Esophagus squamous epithelium (tissue), 5 donors: ENCODE results near the gene TUB. TPM values are rescaled to one million over a fixed set of nuclear protein-coding genes. Genes with fewer than 3 reads are reported as not detected.
A peak's percentile ranks its signal among the peaks of the same experiment; 100 is the strongest.

Experiments used
- DNase-seq: peaks from one replicate; lab custom pipeline; 2025; lab: John Stamatoyannopoulos, UW
- H3K27ac ChIP-seq, 4 donors: fragments of 200-600 bp; sonication (generic); one replicate each; pipeline ENCODE4 v1.5.1; 2016 to 2019; ENCODE audit warnings: mild to moderate bottlenecking in 1 of 4
- H3K27me3 ChIP-seq, 4 donors: fragments of 200-600 bp; sonication (generic); 1 replicate in 3 of 4; 2 replicates in 1 of 4; pipeline versions ENCODE4 v1.5.1 to v1.6.0; 2017 to 2021; ENCODE audit warnings: antibody characterized with exemption in 1 of 4
- H3K36me3 ChIP-seq, 3 donors: fragments of 200-600 bp; sonication (generic); one replicate each; pipeline ENCODE4 v1.5.1; 2016 to 2019
- H3K4me1 ChIP-seq, 3 donors: fragments of 200-600 bp; sonication (generic); one replicate each; pipeline ENCODE4 v1.5.1; 2017 to 2019
- H3K4me3 ChIP-seq, 4 donors: fragments of 200-600 bp; sonication (generic); 1 replicate in 3 of 4; 2 replicates in 1 of 4; pipeline ENCODE4 v1.5.1; 2016 to 2019; ENCODE audit warnings: mild to moderate bottlenecking in 2 of 4, moderate library complexity in 1 of 4
- H3K9me3 ChIP-seq, 3 donors: fragments of 200-600 bp; sonication (generic); one replicate each; pipeline ENCODE4 v1.5.1; 2016 to 2019
- POLR2A ChIP-seq, 4 donors: fragments of 450-650 bp; IDR thresholded peaks; one replicate each; pipeline ENCODE4 v1.6.1; 2017; ENCODE audit warnings: antibody characterized with exemption in 4 of 4, mild to moderate bottlenecking in 4 of 4, moderate library complexity in 3 of 4
- WGBS, 2 donors: methylation state at CpG; one replicate each; pipeline ENCODE4 v1.1.5; 2018; 5-methylcytosine and 5-hydroxymethylcytosine counted together
- intact Hi-C: fragments of 100-400 bp; cut with DNase I; formaldehyde crosslinking; loops from one replicate; pipeline ENCODE4 v1.15.0; 2022
- total RNA-seq, 4 donors: library from RNA; depleted of rRNA; stranded (reverse); fragments of >200 nt; gene quantifications; one replicate each; pipeline ENCODE4 v1.1.0, GENCODE V29; 2016
- TF ChIP-seq, protein P1 (sequence below), 6 experiments: fragments of 450-650 bp in 4 of 6; fragments of 200-600 bp in 2 of 6; sonication (generic) in 2 of 6; IDR thresholded peaks; one replicate each; pipeline ENCODE4 v1.5.1; 2016 to 2019; ENCODE audit warnings: antibody characterized with exemption in 6 of 6, mild to moderate bottlenecking in 4 of 6, moderate library complexity in 4 of 6
- donor health status: DM: yes; HTN: yes; CAD: no.

The TUB gene
- total RNA-seq, 4 donors from 2014 or later: 1.7 to 6.1 (median 2.4) TPM

DNA sequence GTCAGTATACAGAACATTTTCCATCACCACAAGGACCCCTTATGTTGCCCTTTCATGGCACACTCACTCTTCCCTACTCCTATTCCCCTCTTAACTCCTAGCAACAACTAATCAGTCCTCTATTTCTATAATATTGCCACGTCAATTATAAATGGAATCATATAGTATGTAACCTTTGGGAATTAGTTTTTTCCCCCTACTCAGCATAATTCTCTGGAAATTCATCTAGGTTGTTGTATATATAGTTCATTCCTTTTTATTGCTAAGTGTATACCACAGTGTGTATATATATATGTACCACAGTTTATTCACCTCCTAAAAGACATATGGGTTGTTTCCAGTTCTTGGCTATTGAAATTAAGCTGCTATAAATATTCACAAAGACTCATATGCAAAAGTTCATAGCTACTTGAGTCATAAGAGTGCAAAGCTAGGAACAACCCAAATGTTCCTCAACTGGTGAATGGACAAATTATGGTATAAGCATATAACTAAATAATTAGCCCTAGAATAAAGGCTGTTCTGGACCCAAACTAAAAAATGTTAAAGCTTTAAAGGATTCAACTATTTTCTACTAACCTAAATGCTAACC lies 41.3 kb downstream of the TUB start:
- no peak overlapping the region for H3K27ac ChIP-seq
- H3K36me3 ChIP-seq: no peaks in the 10 kb centered on the region
- no peaks in the 10 kb centered on the region for H3K4me1 ChIP-seq
- intact Hi-C loops: no loop called here
- WGBS, 2 donors: 64 to 85% methylated on average over 1 of the region's 1 CpG
- DNase-seq: no peak
- no peak overlapping the region for H3K4me3 ChIP-seq
- no peaks in the 10 kb centered on the region for H3K27me3 ChIP-seq
- TF ChIP-seq, protein P1, sequence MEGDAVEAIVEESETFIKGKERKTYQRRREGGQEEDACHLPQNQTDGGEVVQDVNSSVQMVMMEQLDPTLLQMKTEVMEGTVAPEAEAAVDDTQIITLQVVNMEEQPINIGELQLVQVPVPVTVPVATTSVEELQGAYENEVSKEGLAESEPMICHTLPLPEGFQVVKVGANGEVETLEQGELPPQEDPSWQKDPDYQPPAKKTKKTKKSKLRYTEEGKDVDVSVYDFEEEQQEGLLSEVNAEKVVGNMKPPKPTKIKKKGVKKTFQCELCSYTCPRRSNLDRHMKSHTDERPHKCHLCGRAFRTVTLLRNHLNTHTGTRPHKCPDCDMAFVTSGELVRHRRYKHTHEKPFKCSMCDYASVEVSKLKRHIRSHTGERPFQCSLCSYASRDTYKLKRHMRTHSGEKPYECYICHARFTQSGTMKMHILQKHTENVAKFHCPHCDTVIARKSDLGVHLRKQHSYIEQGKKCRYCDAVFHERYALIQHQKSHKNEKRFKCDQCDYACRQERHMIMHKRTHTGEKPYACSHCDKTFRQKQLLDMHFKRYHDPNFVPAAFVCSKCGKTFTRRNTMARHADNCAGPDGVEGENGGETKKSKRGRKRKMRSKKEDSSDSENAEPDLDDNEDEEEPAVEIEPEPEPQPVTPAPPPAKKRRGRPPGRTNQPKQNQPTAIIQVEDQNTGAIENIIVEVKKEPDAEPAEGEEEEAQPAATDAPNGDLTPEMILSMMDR (IDR thresholded peaks at IDR 0.05): no peak
- TF ChIP-seq POLR2A (IDR thresholded peaks at IDR 0.05): no peak
- no peaks in the 10 kb centered on the region for H3K9me3 ChIP-seq

DNA sequence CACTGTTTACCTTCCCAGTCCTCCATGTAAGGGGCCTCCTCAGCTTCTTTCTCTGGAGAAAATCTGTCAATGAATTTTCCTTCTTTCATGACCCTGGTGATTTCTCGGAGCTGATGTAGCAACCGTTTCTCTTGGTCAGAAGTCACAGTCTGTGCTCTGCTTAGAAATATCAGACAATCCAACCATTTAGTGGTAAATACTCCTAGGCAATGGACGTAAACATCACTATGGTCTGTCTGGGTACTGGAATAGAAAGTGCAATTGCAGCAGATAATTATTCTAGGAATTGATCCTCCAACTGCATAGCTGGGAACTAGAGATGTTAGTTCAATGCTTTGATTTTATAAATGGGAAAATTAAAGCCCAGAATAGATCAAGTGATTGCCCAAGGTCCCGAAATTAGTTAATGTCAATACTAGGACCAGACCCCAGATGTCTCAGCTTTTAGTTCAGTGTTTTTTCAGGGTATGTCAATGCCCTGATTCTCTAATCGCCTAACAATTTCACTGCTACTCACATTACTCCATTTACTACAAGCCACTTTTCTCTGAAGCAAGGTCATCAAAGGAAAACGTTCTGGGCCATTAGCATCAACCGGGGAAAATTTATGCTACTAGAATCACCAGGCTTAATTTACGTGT lies 45.8 kb downstream of the TUB start:
- Histone ChIP-seq H3K27ac (no peak overlapping the region), H3K4me1 (no peaks in the 10 kb centered on the region), H3K36me3 (no peaks in the 10 kb centered on the region), H3K4me3 (no peak overlapping the region), H3K9me3 (no peaks in the 10 kb centered on the region), H3K27me3 (no peaks in the 10 kb centered on the region)
- no peak for TF ChIP-seq POLR2A (IDR thresholded peaks at IDR 0.05)
- TF ChIP-seq, protein P1 (IDR thresholded peaks at IDR 0.05): no peak
- WGBS, 2 donors: 77 to 79% methylated on average over 8 of the region's 8 CpGs
- no peak for DNase-seq
- intact Hi-C loops: no loop called here

DNA sequence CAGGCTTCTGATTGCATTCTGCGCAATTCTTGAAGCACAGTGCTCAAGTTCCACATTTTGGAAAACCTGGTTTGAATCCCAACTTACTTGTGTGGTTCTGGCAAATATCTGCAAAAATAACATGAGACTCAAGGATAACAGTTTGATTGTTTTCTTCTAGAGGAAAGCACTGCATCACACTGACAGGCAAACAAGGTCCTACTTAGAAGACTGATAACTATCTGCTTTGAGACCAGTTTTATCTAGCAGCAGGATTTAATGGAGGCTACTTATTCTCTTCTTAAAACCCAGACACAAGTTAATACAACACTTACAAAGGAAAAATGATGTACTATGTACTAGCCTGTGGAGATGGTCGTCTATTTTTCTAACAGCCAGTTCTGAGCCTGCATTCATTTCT lies 46.4 kb downstream of the TUB start:
- Histone ChIP-seq H3K4me1 (no peaks in the 10 kb centered on the region), H3K27me3 (no peaks in the 10 kb centered on the region), H3K9me3 (no peaks in the 10 kb centered on the region), H3K36me3 (no peaks in the 10 kb centered on the region), H3K27ac (no peak overlapping the region), H3K4me3 (no peak overlapping the region)
- no peak for TF ChIP-seq POLR2A (IDR thresholded peaks at IDR 0.05)
- TF ChIP-seq, protein P1 (IDR thresholded peaks at IDR 0.05): no peak
- no peak for DNase-seq
- 72 to 80% methylated on average over 2 of the region's 2 CpGs for WGBS, 2 donors
- intact Hi-C loops: no loop called here

DNA sequence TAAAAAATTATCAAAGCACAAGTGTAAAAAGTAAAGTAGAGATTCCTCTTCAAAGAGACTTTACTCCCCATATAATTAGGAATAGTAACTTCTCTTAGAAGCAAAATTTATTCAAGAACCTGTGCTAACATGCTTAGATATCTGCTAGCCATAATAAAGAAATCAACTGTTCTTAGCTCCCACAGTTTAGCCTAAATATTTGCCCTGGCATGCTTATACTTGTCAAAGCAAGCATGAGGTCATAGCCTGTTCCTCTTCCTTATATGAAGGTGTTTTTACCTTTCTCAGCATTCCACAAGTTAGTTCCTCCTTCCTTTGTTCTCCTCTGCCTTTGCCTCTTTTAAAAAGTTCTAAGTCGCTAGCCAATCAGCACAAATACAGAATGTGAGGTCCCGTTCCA lies 57.5 kb downstream of the TUB start:
- Histone ChIP-seq H3K36me3 (peaks cover 0 to 22% (median 0%) of the 10 kb centered on the region in 3 donors), H3K4me3 (peak overlapping the region in 1 of 4 donors; percentile 7), H3K9me3 (peaks cover 0 to 20% (median 4%) of the 10 kb centered on the region in 3 donors), H3K27ac (peak overlapping the region; percentile 43 to 81 (median 64)), H3K4me1 (peaks cover 0 to 10% (median 0%) of the 10 kb centered on the region in 3 donors), H3K27me3 (no peaks in the 10 kb centered on the region)
- DNase-seq: no peak
- TF ChIP-seq POLR2A (IDR thresholded peaks at IDR 0.05): no peak
- TF ChIP-seq, protein P1 (IDR thresholded peaks at IDR 0.05): no peak
- intact Hi-C loops: no loop called here
- WGBS, 2 donors: 52% methylated on average over 2 of the region's 2 CpGs

DNA sequence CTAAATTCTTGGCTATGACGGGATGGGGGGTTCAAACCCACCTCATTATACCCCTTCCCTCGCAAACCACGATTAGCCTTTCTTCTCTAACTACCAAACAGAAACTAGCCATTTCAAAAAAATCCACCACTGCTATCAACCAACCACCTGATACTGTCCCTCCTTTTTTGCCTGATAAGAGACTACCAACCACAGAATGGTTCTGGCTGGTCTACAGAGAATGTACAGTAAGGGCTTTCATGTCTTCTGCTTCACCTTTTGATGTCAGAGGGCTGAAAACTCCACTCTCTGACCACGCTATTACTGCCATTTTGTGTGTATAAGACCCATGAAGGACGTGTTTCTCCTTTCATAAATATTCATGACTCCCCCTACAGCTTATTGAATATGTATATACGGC lies 68.7 kb downstream of the TUB start:
- H3K9me3 ChIP-seq: no peaks in the 10 kb centered on the region
- no peak overlapping the region for H3K27ac ChIP-seq
- TF ChIP-seq, protein P1 (IDR thresholded peaks at IDR 0.05): no peak
- TF ChIP-seq POLR2A (IDR thresholded peaks at IDR 0.05): no peak
- no peak for DNase-seq
- H3K27me3 ChIP-seq: no peaks in the 10 kb centered on the region
- H3K4me3 ChIP-seq: no peak overlapping the region
- no peaks in the 10 kb centered on the region for H3K36me3 ChIP-seq
- intact Hi-C loops: no loop called here
- H3K4me1 ChIP-seq: no peaks in the 10 kb centered on the region
- 89 to 92% methylated on average over 6 of the region's 6 CpGs for WGBS, 2 donors
